Measurements from ENCODE around the gene DYSF.

DYSF gene

DNA sequence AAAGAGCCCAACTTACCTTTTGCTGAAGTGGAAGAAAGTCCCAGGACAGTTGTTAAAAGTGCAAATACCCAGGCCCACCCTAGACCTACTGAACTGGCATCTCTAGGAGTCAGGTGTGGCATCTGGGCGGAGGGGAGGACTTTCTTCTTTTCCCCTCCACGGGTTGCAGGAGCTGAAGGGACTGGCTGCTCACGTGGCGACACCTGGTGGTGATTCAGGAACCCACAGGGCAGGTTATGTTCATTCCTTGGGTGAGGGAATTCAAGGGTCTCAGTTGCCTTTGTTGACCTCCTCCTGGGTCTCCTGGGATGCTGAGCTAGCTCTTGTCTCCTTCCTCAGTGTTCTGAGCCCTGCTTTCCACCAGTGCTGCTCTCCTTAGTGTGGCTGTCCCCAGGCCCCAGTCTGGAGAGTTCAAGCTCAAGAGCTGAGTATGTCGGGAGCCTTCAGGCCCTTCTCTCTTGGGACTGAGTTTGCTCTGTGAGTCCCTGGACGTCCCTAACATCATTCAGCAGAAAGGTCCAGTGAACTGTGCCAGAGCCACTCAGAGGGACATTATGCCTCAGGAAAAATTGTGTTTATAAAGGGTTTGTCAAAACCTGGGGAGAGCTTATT lies 56.9 kb downstream of the DYSF start:
- H3K4me3 ChIP-seq (ENCODE audit: low read depth, low read length), result no peak overlapping the region
- TF ChIP-seq, protein P1, sequence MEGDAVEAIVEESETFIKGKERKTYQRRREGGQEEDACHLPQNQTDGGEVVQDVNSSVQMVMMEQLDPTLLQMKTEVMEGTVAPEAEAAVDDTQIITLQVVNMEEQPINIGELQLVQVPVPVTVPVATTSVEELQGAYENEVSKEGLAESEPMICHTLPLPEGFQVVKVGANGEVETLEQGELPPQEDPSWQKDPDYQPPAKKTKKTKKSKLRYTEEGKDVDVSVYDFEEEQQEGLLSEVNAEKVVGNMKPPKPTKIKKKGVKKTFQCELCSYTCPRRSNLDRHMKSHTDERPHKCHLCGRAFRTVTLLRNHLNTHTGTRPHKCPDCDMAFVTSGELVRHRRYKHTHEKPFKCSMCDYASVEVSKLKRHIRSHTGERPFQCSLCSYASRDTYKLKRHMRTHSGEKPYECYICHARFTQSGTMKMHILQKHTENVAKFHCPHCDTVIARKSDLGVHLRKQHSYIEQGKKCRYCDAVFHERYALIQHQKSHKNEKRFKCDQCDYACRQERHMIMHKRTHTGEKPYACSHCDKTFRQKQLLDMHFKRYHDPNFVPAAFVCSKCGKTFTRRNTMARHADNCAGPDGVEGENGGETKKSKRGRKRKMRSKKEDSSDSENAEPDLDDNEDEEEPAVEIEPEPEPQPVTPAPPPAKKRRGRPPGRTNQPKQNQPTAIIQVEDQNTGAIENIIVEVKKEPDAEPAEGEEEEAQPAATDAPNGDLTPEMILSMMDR (IDR thresholded peaks at IDR 0.05; ENCODE audit: low read depth, low read length), result peak; percentile 83

DNA sequence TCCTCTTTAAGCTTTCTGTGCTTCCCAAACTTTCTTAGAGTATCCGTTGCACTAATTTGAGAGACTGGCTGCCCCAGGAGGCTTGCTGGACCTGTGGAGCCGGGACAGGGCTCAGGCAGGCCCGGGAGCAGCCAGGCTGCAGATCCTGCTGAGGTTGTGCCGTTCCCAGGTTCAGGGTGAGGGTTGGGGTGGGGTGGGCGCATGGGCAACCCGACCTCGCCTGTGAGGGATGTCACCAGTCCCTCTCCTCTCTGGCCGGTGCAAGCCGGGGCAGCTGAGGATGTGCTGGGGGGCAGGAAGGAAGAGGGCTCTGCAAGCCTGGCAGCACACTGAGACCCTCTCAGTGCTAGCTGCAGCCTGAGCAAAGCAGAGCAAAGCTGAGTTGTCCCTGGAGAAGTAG lies 57.6 kb downstream of the DYSF start:
- TF ChIP-seq, protein P1 (IDR thresholded peaks at IDR 0.05; ENCODE audit: low read depth, low read length), result no peak
- H3K4me3 ChIP-seq (ENCODE audit: low read depth, low read length), result no peak overlapping the region

DNA sequence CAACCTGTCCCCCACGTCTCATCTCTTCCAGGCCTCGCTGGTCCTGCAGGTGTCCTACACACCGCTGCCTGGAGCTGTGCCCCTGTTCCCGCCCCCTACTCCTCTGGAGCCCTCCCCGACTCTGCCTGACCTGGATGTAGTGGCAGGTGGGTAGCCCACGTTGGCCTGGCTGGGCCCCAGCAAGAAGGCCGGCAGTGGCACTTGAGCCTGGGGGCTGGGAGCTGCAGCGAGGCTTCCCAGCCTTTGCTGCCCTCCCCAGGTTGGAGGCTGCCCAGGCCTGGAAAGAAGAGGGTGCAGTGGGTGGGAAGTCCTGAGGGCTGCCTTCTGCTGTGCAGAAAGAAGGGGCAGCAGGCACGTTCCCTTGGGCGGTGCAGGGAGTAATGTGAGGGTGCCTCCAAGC lies 58.4 kb downstream of the DYSF start:
- H3K4me3 ChIP-seq (ENCODE audit: low read depth, low read length), result no peak overlapping the region
- TF ChIP-seq, protein P1 (IDR thresholded peaks at IDR 0.05; ENCODE audit: low read depth, low read length), result no peak

DNA sequence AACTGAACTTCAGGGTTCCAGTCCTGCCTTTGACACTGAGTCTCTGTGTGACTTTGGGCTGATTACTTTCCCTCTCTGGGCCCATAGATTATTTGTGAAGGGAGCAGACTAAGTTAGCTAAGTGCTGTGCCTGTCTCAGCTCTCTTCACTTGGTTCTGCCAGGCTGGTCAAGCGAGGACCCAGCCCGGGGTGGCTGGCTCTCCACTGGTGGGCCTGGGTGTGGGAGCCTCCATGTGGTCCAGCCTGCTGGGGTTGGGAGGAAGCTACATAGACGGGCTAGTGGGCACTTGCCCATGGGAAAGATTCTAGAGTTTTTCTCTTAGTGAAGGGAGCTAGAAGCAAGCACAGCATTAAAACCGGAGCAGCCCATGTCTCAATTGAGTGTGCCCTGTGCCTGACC lies 59.0 kb downstream of the DYSF start:
- no peak overlapping the region for H3K4me3 ChIP-seq (ENCODE audit: low read depth, low read length)
- TF ChIP-seq, protein P1 (IDR thresholded peaks at IDR 0.05; ENCODE audit: low read depth, low read length), result no peak

DNA sequence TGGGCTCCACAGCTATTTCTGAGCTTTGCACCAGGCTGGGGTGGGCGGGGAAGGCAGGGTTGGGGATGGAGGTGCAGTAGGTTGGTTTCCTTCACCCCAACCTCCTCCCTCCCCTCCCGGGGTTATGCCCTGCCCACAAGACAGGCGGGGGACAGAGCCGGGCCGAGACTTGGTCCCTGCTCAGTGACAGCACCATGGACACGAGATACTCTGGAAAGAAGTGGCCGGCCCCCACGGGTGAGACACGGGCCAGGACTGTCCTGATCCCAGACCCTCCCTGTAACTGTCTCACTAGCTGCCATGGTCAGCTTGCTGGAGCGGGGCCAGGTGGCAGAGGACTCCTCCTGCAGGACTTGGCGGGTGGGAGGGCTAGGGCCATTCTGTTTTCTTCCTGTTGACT lies 59.7 kb downstream of the DYSF start:
- TF ChIP-seq, protein P1 (IDR thresholded peaks at IDR 0.05; ENCODE audit: low read depth, low read length), result no peak

DNA sequence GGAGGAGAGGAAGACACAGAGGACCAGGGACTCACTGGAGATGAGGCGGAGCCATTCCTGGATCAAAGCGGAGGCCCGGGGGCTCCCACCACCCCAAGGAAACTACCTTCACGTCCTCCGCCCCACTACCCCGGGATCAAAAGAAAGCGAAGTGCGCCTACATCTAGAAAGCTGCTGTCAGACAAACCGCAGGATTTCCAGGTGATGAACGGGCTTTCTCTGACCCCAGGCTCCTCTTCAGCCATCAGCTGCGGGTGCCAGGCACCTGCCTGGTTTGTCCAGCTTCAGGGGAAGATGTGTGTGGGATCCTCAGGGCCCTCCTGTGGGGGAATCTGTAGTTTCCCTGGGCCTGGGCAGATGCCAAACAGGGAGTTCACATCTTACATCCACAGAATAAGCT lies 60.4 kb downstream of the DYSF start:
- TF ChIP-seq, protein P1 (IDR thresholded peaks at IDR 0.05; ENCODE audit: low read depth, low read length), result no peak
- no peak overlapping the region for H3K4me3 ChIP-seq (ENCODE audit: low read depth, low read length)

More for the DNA sequence above, 59.7 kb downstream of the DYSF start:
- no peak overlapping the region for H3K4me3 ChIP-seq (ENCODE audit: low read depth, low read length)

DNA sequence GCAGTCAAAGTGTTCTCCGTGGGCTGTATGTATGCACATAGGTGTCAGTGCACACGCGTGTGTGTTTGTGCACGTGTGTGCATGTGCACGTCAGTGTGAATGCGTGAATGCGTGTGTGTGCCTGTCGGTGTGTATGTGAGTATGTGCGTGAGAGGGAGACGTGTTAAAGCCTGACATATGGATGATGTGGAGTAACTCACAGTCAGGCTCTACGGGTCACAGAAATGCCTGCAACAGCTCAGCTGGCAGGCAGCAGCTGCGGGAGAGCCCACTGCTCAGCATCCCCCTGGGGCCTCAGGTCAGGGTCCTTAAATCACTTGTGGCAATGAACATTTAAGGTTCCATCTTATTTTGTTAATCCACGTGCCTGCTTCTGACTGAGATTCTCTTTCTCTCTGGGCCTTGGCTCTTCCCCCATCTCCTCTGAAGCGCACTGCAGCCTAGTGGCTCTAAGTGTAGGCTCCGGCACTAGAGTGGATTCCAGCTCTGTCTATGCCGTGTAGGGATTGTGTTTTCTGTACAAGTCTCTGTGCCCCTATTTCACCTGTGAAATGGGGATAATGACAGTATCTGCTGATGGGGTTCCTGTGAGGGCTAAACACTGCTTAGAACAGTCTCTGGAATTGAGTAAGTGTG lies 63.0 kb downstream of the DYSF start:
- no peak overlapping the region for H3K4me3 ChIP-seq (ENCODE audit: low read depth, low read length)
- TF ChIP-seq, protein P1 (IDR thresholded peaks at IDR 0.05; ENCODE audit: low read depth, low read length), result no peak

Data from WI38 (cell line).